Panc1 (cell line): ENCODE measurements around the gene ESYT2.

Experiments used
- TCF7L2 ChIP-seq: IDR thresholded peaks from 2 replicates; pipeline ENCODE4 v1.6.1; 2011; ENCODE audit warnings: mild to moderate bottlenecking, low read depth, low read length, inconsistent platforms
- TF ChIP-seq, protein P1 (sequence below): fragments of 450-650 bp; IDR thresholded peaks from 2 replicates; pipeline ENCODE4 v1.5.1; 2017; ENCODE audit warnings: mild to moderate bottlenecking

DNA sequence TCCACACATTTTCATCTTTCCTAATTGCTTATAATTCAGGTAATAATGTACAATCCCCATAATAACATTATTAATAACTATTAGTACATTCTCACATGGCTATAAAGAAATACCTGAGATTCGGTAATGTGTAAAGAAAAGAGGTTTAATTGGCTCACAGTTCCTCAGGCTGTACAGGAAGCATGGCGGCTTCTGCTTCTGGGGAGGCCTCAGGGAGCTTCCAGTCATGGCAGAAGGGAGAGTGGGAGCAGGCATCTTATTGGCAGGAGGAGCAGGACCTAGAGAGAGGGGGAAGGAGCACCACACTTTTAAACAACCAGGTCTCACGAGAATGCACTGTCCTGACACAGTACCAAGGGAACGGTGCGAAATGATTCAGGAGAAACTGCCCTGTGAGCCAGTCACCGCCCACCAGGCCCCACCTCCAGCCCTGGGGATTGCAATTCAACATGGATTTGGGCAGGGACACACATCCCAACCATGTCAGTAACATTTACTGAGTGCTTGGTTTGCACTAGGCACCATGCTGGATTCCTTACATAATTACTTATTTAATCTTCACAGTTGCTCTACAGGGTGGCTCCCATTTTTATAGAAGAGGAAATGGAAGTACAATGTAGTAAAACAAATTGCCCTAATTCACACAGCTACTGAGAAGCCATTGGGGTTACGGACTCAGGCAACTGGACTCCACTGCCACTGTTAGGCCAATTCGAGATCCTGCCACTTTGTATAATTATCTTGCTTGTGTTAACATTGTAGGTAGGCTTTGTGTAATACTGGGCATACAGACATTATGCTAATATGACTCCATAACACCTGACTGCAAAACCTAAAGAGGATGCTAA, 8.7 kb upstream of the ESYT2 start:
- TF ChIP-seq, protein P1, sequence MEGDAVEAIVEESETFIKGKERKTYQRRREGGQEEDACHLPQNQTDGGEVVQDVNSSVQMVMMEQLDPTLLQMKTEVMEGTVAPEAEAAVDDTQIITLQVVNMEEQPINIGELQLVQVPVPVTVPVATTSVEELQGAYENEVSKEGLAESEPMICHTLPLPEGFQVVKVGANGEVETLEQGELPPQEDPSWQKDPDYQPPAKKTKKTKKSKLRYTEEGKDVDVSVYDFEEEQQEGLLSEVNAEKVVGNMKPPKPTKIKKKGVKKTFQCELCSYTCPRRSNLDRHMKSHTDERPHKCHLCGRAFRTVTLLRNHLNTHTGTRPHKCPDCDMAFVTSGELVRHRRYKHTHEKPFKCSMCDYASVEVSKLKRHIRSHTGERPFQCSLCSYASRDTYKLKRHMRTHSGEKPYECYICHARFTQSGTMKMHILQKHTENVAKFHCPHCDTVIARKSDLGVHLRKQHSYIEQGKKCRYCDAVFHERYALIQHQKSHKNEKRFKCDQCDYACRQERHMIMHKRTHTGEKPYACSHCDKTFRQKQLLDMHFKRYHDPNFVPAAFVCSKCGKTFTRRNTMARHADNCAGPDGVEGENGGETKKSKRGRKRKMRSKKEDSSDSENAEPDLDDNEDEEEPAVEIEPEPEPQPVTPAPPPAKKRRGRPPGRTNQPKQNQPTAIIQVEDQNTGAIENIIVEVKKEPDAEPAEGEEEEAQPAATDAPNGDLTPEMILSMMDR = no peak
- TF ChIP-seq TCF7L2 = no peak
